RWPE2 (cell line): ENCODE results near the gene CD74.
"Not testable (repeated sequence)": the region's sequence is repeated elsewhere in the genome, so short reads cannot be mapped to it uniquely, and the experiment has no call there.

Experiments used
- ATAC-seq: fragments of 200-7000 bp; cut with Tn5 transposase; 3 replicates; pipeline ENCODE4 v1.9.1; 2021; ENCODE audit warnings: low read depth
- DNase-seq: peaks from one replicate; pipeline ENCODE4 v3.0.0-alpha.2; 2020; ENCODE audit warnings: low spot score
- H3K27ac ChIP-seq: fragments of 450-650 bp; 2 replicates; pipeline ENCODE4 v1.5.1; 2017; ENCODE audit warnings: mild to moderate bottlenecking; ENCODE audit not compliant: poor library complexity, severe bottlenecking
- H3K27me3 ChIP-seq: fragments of 250-450 bp; sonication (Bioruptor Pico); 2 replicates; pipeline ENCODE4 v1.5.1; 2021; ENCODE audit warnings: mild to moderate bottlenecking, moderate library complexity; ENCODE audit not compliant: insufficient read depth, poor library complexity, severe bottlenecking
- H3K36me3 ChIP-seq: fragments of 250-450 bp; sonication (Bioruptor Pico); 2 replicates; pipeline ENCODE4 v1.5.1; 2020; ENCODE audit warnings: low read depth, mild to moderate bottlenecking, moderate library complexity
- H3K4me1 ChIP-seq: fragments of 250-450 bp; sonication (Bioruptor Pico); 2 replicates; pipeline ENCODE4 v1.5.1; 2021; ENCODE audit warnings: mild to moderate bottlenecking, moderate library complexity; ENCODE audit not compliant: insufficient read depth, poor library complexity, severe bottlenecking
- H3K4me3 ChIP-seq: fragments of 250-450 bp; sonication (Bioruptor Pico); 2 replicates; pipeline ENCODE4 v1.5.1; 2021; ENCODE audit warnings: mild to moderate bottlenecking, moderate library complexity; ENCODE audit not compliant: severe bottlenecking
- H3K9me3 ChIP-seq: fragments of 250-450 bp; sonication (Bioruptor Pico); 2 replicates; pipeline ENCODE4 v1.5.1; 2021; ENCODE audit warnings: mild to moderate bottlenecking, moderate library complexity; ENCODE audit not compliant: severe bottlenecking
- TF ChIP-seq, protein P1 (sequence below): fragments of 450-650 bp; IDR thresholded peaks from one replicate; pipeline ENCODE4 v1.5.1; 2017; ENCODE audit warnings: mild to moderate bottlenecking, moderate library complexity; ENCODE audit not compliant: poor library complexity, severe bottlenecking

The CD74 gene

GRCh38 chr5:150457562-150458240, 45.0 kb upstream of the CD74 start:
- Histone ChIP-seq H3K4me3 (no peak overlapping the region), H3K36me3 (no peaks in the 10 kb centered on the region), H3K9me3 (no peaks in the 10 kb centered on the region), H3K27me3 (no peaks in the 10 kb centered on the region), H3K27ac (no peak overlapping the region), H3K4me1 (no peaks in the 10 kb centered on the region)
- TF ChIP-seq, protein P1, sequence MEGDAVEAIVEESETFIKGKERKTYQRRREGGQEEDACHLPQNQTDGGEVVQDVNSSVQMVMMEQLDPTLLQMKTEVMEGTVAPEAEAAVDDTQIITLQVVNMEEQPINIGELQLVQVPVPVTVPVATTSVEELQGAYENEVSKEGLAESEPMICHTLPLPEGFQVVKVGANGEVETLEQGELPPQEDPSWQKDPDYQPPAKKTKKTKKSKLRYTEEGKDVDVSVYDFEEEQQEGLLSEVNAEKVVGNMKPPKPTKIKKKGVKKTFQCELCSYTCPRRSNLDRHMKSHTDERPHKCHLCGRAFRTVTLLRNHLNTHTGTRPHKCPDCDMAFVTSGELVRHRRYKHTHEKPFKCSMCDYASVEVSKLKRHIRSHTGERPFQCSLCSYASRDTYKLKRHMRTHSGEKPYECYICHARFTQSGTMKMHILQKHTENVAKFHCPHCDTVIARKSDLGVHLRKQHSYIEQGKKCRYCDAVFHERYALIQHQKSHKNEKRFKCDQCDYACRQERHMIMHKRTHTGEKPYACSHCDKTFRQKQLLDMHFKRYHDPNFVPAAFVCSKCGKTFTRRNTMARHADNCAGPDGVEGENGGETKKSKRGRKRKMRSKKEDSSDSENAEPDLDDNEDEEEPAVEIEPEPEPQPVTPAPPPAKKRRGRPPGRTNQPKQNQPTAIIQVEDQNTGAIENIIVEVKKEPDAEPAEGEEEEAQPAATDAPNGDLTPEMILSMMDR, result no peak
- no peak for DNase-seq
- no peak for ATAC-seq

GRCh38 chr5:150457121-150457520, 44.4 kb upstream of the CD74 start:
- no peaks in the 10 kb centered on the region for H3K36me3 ChIP-seq
- H3K4me1 ChIP-seq, result no peaks in the 10 kb centered on the region
- TF ChIP-seq, protein P1, result no peak
- H3K9me3 ChIP-seq, result no peaks in the 10 kb centered on the region
- no peaks in the 10 kb centered on the region for H3K27me3 ChIP-seq
- no peak for ATAC-seq
- no peak for DNase-seq
- H3K27ac ChIP-seq, result no peak overlapping the region
- no peak overlapping the region for H3K4me3 ChIP-seq

GRCh38 chr5:150454492-150455229, 42.0 kb upstream of the CD74 start:
- H3K9me3 ChIP-seq, result no peaks in the 10 kb centered on the region
- no peaks in the 10 kb centered on the region for H3K4me1 ChIP-seq
- no peak overlapping the region for H3K4me3 ChIP-seq
- H3K27ac ChIP-seq, result no peak overlapping the region
- H3K36me3 ChIP-seq, result no peaks in the 10 kb centered on the region
- H3K27me3 ChIP-seq, result no peaks in the 10 kb centered on the region
- no peak for DNase-seq
- TF ChIP-seq, protein P1, result no peak
- no peak for ATAC-seq

GRCh38 chr5:150454027-150454426, 41.3 kb upstream of the CD74 start:
- H3K36me3 ChIP-seq, H3K4me3 ChIP-seq, DNase-seq, ATAC-seq, H3K9me3 ChIP-seq, H3K4me1 ChIP-seq, H3K27me3 ChIP-seq, H3K27ac ChIP-seq: not testable (repeated sequence)

- Histone ChIP-seq H3K4me1 (peaks cover 4% of the 10 kb centered on the region), H3K36me3 (peaks cover 14% of the 10 kb centered on the region)
Observed at GRCh38 chr5:150452914-150453313, 40.2 kb upstream of the CD74 start.

More at GRCh38 chr5:150452914-150453313, 40.2 kb upstream of the CD74 start:
- no peak for DNase-seq
- Histone ChIP-seq H3K9me3 (no peaks in the 10 kb centered on the region), H3K27me3 (no peaks in the 10 kb centered on the region), H3K27ac (no peak overlapping the region), H3K4me3 (no peak overlapping the region)
- no peak for ATAC-seq
- TF ChIP-seq, protein P1, result no peak
